ENCODE data around the gene PPP1R1B. TPM values are rescaled to one million over a fixed set of nuclear protein-coding genes. Genes with fewer than 3 reads are reported as not detected.

Gene PPP1R1B
- total and polyA plus RNA-seq, 2 donors from 2014 or later = 22.9 to 31.1 TPM

DNA sequence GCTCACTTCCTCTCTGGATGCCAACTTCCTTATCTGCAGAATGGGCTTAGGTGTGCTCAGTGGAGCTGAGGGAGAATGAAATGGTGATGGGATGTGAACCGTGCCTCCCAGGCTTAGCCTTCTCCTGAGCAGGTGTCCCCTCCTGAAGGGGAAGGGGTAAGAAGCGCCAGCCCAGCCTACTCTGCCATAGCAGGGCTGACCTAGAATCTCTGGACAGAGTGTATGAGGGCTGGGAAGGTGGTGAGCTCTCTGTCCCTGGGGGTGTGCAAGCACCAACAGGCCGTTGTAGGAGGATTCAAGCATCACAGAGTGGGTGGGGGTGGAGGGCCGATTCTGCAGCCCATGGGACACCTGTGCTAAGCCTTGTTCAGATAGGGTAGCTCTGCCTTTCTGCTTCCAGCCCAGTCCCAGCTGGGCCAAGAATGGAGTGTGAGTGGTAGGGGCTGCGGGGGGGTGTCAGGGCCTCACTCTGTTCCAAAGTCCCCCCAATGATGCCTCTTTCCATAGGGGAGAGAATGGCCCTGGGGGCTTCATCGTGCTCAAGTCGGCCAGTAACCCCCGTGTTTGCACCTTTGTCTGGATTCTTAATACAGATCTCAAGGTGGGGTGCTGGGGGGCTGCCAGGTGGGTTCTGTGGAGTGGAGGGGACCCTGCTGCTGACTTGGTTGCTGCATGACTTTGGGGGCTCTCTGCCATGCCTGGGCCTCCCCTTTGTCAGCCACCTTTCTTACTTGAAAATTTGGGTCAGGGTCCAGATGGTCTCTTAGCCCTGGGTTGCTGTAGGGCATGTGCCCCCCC, 35.2 kb downstream of the PPP1R1B start:
- Histone ChIP-seq H3K4me1 (ENCODE audit: control insufficient read depth in 2 of 3, insufficient read depth in 2 of 3, low read depth in 1 of 3, low read length in 3 of 3) (peaks cover 0 to 32% (median 17%) of the 10 kb centered on the region in 3 donors), H3K4me3 (ENCODE audit: low read length in 3 of 3) (no peak overlapping the region), H3K27ac (ENCODE audit: low read depth in 2 of 2, low read length in 2 of 2) (peak overlapping the region in 1 of 2 donors; percentile 32)

DNA sequence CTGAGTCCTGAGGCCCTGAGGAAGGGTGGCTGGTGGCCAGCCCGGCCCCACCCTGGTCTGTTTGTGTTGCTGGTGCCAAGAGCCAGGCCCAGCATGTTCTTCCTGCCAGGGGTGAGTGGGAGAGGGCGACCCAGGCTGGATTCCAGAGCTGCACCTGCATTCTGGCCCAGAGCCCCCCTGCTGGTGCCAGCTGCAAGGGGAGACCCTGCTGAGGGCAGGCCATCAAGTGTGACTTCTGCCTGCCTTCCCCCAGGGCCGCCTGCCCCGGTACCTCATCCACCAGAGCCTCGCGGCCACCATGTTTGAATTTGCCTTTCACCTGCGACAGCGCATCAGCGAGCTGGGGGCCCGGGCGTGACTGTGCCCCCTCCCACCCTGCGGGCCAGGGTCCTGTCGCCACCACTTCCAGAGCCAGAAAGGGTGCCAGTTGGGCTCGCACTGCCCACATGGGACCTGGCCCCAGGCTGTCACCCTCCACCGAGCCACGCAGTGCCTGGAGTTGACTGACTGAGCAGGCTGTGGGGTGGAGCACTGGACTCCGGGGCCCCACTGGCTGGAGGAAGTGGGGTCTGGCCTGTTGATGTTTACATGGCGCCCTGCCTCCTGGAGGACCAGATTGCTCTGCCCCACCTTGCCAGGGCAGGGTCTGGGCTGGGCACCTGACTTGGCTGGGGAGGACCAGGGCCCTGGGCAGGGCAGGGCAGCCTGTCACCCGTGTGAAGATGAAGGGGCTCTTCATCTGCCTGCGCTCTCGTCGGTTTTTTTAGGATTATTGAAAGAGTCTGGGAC, 36.0 kb downstream of the PPP1R1B start:
- Histone ChIP-seq H3K9me3 (ENCODE audit: control insufficient read depth in 2 of 3, insufficient read depth in 1 of 3, low read length in 3 of 3) (no peaks in the 10 kb centered on the region), H3K4me1 (ENCODE audit: control insufficient read depth in 2 of 3, insufficient read depth in 2 of 3, low read depth in 1 of 3, low read length in 3 of 3) (peaks cover 0 to 37% (median 19%) of the 10 kb centered on the region in 3 donors), H3K9ac (ENCODE audit: low read length in 3 of 3) (no peak overlapping the region), H3K27ac (ENCODE audit: low read depth in 2 of 2, low read length in 2 of 2) (peak overlapping the region; percentile 32 to 47), H3K27me3 (ENCODE audit: control insufficient read depth, insufficient read depth, low read length) (no peaks in the 10 kb centered on the region), H3K36me3 (ENCODE audit: control insufficient read depth in 2 of 3, insufficient read depth in 3 of 3, low read length in 3 of 3) (peaks cover 0 to 18% (median 6%) of the 10 kb centered on the region in 3 donors), H3K4me3 (ENCODE audit: low read length in 3 of 3) (no peak overlapping the region)
- FAIRE-seq (no peak), DNase-seq (peak in 1 of 5 donors; percentile 83)
- intact Hi-C loops (cut with DNase I) = no loop called here
- TF ChIP-seq, protein P1, sequence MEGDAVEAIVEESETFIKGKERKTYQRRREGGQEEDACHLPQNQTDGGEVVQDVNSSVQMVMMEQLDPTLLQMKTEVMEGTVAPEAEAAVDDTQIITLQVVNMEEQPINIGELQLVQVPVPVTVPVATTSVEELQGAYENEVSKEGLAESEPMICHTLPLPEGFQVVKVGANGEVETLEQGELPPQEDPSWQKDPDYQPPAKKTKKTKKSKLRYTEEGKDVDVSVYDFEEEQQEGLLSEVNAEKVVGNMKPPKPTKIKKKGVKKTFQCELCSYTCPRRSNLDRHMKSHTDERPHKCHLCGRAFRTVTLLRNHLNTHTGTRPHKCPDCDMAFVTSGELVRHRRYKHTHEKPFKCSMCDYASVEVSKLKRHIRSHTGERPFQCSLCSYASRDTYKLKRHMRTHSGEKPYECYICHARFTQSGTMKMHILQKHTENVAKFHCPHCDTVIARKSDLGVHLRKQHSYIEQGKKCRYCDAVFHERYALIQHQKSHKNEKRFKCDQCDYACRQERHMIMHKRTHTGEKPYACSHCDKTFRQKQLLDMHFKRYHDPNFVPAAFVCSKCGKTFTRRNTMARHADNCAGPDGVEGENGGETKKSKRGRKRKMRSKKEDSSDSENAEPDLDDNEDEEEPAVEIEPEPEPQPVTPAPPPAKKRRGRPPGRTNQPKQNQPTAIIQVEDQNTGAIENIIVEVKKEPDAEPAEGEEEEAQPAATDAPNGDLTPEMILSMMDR (IDR thresholded peaks at IDR 0.05; ENCODE audit: borderline replicate concordance, extremely low read depth, insufficient read depth) = no peak

More for the DNA sequence above, 35.2 kb downstream of the PPP1R1B start:
- Histone ChIP-seq H3K36me3 (ENCODE audit: control insufficient read depth in 2 of 3, insufficient read depth in 3 of 3, low read length in 3 of 3) (peaks cover 0 to 18% (median 6%) of the 10 kb centered on the region in 3 donors), H3K9me3 (ENCODE audit: control insufficient read depth in 2 of 3, insufficient read depth in 1 of 3, low read length in 3 of 3) (no peaks in the 10 kb centered on the region), H3K27me3 (ENCODE audit: control insufficient read depth, insufficient read depth, low read length) (no peaks in the 10 kb centered on the region), H3K9ac (ENCODE audit: low read length in 3 of 3) (no peak overlapping the region)
- DNase-seq = peak in 1 of 5 donors; percentile 67
- TF ChIP-seq, protein P1 (IDR thresholded peaks at IDR 0.05; ENCODE audit: borderline replicate concordance, extremely low read depth, insufficient read depth) = no peak
- intact Hi-C loops (cut with DNase I) = no loop called here
- FAIRE-seq = no peak

DNA sequence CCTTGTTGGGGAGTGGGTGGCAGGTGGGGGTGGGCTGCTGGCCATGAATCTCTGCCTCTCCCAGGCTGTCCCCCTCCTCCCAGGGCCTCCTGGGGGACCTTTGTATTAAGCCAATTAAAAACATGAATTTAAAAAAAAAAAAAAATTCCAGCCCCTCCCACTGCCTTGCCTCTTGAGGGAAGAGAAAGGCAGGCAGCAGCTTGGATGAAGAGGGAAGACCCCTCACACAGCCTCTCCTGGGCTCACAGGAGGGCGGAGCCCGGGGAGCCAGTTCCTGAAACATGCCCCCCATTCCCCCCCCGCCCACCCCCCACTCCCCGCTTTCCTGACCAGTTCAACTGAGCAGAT, 36.6 kb downstream of the PPP1R1B start:
- no peak overlapping the region for H3K9ac ChIP-seq (ENCODE audit: low read length in 3 of 3)
- peak overlapping the region in 1 of 2 donors; percentile 47 for H3K27ac ChIP-seq (ENCODE audit: low read depth in 2 of 2, low read length in 2 of 2)
- no peak overlapping the region for H3K4me3 ChIP-seq (ENCODE audit: low read length in 3 of 3)
- no peak for FAIRE-seq
- intact Hi-C loops (cut with DNase I) = no loop called here
- H3K4me1 ChIP-seq (ENCODE audit: control insufficient read depth in 2 of 3, insufficient read depth in 2 of 3, low read depth in 1 of 3, low read length in 3 of 3) = peaks cover 0 to 37% (median 19%) of the 10 kb centered on the region in 3 donors
- TF ChIP-seq, protein P1 (IDR thresholded peaks at IDR 0.05; ENCODE audit: borderline replicate concordance, extremely low read depth, insufficient read depth) = no peak
- no peak for DNase-seq
- H3K9me3 ChIP-seq (ENCODE audit: control insufficient read depth in 2 of 3, insufficient read depth in 1 of 3, low read length in 3 of 3) = no peaks in the 10 kb centered on the region
- no peaks in the 10 kb centered on the region for H3K27me3 ChIP-seq (ENCODE audit: control insufficient read depth, insufficient read depth, low read length)
- peaks cover 0 to 18% (median 6%) of the 10 kb centered on the region in 3 donors for H3K36me3 ChIP-seq (ENCODE audit: control insufficient read depth in 2 of 3, insufficient read depth in 3 of 3, low read length in 3 of 3)
